Cardiac septum (tissue), 1 donor: ENCODE data around the gene SF3A1. TPM values are rescaled to one million over a fixed set of nuclear protein-coding genes. Genes with fewer than 3 reads are reported as not detected.
"Not testable (repeated sequence)": the region's sequence is repeated elsewhere in the genome, so short reads cannot be mapped to it uniquely, and the experiment has no call there.

Source experiments
- DNase-seq: peaks from one replicate; pipeline ENCODE4 v3.0.0-alpha.2; 2020; ENCODE audit warnings: low spot score
- intact Hi-C: fragments of 100-400 bp; cut with DNase I; formaldehyde crosslinking; loops from one replicate; pipeline ENCODE4 v1.14.0; 2022
- long read RNA-seq: library from polyadenylated mRNA; unstranded; transcript quantifications from one replicate; pipeline ENCODE4 v2.0.0, GENCODE V29; 2021
- total RNA-seq: library from RNA; stranded (reverse); fragmentation: NEBNext Ultra II Directional; extraction: Animal tissue kit (Norgen Biotek cat#: 25700); gene quantifications from one replicate; pipeline ENCODE4 v1.2.1, GENCODE V29; 2021
- donor health status: DM: no; HTN: no; CAD: no.

SF3A1 gene, protein sequence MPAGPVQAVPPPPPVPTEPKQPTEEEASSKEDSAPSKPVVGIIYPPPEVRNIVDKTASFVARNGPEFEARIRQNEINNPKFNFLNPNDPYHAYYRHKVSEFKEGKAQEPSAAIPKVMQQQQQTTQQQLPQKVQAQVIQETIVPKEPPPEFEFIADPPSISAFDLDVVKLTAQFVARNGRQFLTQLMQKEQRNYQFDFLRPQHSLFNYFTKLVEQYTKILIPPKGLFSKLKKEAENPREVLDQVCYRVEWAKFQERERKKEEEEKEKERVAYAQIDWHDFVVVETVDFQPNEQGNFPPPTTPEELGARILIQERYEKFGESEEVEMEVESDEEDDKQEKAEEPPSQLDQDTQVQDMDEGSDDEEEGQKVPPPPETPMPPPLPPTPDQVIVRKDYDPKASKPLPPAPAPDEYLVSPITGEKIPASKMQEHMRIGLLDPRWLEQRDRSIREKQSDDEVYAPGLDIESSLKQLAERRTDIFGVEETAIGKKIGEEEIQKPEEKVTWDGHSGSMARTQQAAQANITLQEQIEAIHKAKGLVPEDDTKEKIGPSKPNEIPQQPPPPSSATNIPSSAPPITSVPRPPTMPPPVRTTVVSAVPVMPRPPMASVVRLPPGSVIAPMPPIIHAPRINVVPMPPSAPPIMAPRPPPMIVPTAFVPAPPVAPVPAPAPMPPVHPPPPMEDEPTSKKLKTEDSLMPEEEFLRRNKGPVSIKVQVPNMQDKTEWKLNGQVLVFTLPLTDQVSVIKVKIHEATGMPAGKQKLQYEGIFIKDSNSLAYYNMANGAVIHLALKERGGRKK
- total RNA-seq: 106 TPM
- long read RNA-seq, full-length matches to known transcripts: 11 of 32 reads
- long read RNA-seq, partial matches to known transcripts: 20 of 32 reads
- long read RNA-seq, other reads (novel, unspliced or antisense): 1 of 32 reads

DNA sequence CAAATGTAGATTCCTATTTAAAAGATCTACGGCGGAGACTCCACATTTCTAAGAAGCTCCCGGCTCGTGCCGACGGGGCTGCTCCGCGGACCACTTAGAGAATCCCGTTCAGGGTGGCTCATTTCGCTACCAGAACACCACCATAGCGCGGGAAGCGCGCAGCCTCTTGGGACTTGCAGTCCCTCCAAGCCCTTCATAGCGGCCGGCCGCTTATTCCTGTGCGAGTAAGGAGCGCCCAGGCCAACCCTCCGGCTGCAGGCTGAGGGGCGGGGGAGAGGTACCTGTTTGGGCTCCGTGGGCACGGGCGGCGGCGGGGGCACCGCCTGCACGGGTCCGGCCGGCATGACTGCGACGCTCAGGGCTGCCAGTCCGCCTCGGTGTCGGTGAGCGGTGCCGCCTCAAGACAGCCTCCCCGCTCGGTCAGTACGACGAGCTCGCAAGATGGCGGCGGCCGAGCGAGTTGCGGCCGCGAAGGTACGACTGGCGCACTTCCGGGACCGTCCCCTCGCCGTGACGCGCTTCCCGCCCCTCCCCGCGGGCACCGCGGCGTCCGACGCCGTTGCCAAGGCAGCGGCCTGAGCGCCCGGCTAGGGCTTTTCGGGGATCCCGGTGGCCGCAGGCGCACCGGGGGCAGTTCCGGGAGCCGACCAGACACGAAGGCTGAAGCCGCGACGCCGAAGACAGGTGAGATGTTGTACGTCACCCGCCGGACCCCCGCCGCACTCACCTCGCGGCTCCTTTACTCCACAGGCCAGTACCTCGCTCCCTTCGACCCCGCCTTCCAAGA lies at the start of gene SF3A1, which contains the start of gene CCDC157:
SF3A1 (minus strand) TSS at position 446 of the 787 bp plus-strand sequence; CDS start at position 344, 102 bp downstream.
CCDC157 (plus strand) TSS at position 559 of the 787 bp plus-strand sequence. CDS start 8,994 bp downstream, outside the sequence.
- intact Hi-C loops: loop anchor here (1.0 kb wide), 2 partner anchors 31 to 67 kb away; partner anchors contain the start of genes CASTOR1 and RNF215
- DNase-seq: peak; percentile 95

DNA sequence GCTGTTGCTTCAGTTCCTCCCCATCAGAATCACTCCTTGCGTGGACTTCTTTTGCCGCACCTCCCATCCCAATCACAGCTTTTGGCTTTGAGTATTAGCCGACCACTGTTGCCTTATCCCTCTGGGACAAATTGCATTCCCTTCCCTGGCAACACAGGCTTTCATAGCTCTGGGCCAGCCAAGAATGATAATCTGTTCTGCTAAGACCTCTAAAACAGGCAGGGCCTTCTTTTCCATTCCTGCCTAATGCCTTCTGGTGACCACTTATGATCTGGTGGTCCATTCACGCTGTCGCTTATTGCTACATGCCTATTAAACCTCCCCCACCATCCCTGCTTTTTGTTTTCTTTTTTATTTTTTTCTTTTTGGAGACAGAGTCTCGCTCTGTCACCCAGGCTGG lies 49.7 kb upstream of the SF3A1 start:
- intact Hi-C loops: no loop called here
- DNase-seq: no peak

DNA sequence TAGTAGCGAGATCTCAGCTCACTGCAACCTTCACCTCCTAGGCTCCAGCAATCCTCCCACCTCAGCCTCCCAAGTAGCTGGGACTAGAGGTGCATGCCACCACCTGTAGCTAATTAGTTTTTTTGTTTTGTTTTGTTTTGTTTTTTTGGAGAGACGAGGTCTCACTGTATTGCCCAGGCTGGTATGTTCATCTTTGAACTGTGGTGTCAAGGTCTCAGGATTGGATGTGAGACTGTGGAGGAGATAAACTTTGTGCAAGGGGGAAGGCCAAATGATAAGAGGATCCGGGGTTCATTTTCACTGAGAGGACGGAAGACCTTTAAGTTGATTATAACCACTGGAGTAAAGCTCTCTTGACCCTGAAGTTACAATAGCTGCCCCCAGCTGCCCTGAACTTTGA lies 49.0 kb upstream of the SF3A1 start:
- DNase-seq: no peak
- intact Hi-C loops: no loop called here

DNA sequence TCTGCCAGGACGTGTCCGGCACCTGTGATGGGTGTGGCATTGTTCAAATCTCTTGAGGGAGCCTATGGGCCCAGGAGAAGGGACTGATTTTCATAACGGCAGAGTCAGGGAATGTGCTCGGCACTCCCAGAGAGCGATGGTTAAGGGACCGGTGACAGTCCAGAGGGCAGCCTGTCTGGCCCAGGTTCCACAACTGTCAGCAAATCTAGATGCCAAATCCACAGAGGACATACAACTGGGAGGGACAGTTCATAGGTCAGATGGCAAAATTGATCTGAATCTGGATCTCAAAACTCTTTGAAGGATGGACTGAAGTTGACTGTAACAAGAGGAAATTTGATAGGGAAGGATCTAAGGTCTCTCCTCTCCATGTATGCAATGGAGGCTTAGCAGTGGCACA lies 47.6 kb upstream of the SF3A1 start:
- intact Hi-C loops: no loop called here
- DNase-seq: no peak

DNA sequence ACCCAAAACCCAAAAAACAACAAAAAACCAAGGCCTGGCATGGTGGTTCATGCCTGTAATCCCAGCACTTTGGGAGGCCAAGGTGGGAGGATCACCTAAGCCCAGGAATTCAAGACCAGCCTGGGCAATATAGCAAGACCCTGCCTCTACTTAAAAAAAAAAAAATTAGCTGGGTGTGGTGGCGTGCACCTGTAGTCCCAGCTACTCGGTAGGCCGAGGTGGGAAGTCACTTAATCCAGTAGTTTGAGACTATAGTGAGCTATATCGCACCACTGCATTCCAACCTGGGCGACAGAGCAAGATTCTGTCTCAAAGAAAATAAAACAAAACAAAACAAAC lies 46.0 kb upstream of the SF3A1 start:
- DNase-seq, intact Hi-C loops: not testable (repeated sequence)

DNA sequence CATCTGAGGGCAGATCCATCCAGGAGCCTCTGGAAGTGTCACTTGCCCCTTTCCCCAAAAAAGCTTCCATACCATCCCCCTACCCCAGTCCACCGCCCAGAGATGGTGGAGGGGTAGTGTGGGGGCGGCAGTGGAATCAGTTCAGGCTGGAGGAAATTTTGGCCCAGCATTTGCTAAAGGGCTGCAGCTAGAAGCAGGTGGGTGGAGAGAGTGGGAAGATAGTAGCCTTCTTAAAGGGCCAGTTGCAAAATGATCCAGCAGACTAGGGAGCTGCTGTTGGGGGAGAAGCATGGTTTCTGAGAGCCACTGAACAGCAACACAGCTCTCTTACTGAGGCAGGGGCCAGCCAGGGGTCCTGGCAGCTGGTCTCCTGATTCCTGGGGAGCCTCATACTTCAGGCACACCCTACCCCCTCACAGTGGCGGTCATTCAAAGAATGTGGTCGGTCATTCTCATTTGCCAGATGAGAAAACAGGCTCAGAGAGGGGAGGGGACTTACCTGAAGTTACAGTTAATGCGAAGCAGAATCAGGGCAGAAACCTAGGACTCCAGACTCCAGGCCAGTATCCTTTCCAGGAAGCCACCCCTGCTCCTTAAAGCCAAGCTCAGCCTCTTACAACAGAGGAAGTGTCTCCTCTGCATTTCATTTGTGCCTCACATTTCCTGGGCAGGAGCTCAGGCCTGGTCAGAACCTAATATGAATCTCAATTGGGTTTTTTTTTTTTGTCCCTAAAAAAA lies 45.5 kb upstream of the SF3A1 start:
- intact Hi-C loops: no loop called here
- no peak for DNase-seq

DNA sequence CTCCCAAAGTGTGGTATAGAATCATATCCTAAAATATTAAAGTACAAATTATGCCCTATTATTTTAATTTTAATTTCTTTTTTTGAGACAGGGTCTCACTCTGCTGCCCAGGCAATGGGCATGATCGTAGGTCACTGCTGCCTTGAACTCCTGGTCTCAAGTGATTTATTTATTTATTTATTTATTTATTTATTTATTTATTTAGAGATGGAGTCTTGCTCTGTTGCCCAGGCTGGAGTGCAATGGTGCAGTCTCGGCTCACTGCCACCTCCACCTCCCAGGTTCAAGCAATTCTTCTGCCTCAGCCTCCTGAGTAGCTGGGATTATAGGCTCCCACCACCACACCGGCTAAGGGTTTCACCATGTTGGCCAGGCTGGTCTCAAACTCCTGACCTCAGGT lies 44.3 kb upstream of the SF3A1 start:
- intact Hi-C loops, DNase-seq: not testable (repeated sequence)

DNA sequence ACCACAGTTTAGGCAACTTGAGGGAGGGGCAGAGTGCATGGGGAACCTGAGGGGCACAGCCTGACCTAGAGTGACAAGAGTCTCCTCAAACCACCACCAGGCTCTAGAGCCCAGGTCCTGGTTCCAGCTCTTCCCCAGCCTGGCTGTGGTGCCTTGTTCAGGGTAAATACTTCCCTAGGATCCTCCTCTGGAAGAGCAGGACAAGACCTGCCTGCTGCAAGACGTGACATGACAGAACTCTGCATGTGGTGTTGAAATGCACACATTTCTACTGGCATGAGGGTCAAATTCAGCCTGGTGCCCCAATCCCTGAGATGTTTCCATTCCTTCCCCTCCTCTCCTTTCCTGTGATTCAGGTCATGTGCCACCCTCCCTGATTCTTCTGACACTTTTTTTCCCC lies 43.5 kb upstream of the SF3A1 start:
- DNase-seq: no peak
- intact Hi-C loops: no loop called here

DNA sequence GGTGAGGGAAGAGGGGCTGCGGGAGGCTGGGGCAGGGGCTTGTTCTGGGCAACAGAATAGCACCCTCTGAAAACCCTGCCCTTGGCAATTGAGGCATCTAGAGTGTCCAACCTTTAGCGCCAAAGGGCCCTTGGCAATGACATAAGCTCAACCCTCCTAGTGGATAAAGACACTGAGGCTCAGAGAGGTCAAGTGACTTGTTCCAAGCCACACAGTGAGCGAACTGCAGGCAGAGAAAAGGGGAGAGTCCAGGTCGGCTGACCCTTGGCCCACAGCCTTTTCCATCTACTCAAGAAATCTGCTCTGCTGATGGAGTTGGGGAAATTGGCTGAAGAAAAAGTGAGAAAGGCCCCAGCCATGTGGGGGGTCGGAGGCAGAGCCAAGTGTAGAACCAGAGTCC lies 43.0 kb upstream of the SF3A1 start:
- no peak for DNase-seq
- intact Hi-C loops: no loop called here

DNA sequence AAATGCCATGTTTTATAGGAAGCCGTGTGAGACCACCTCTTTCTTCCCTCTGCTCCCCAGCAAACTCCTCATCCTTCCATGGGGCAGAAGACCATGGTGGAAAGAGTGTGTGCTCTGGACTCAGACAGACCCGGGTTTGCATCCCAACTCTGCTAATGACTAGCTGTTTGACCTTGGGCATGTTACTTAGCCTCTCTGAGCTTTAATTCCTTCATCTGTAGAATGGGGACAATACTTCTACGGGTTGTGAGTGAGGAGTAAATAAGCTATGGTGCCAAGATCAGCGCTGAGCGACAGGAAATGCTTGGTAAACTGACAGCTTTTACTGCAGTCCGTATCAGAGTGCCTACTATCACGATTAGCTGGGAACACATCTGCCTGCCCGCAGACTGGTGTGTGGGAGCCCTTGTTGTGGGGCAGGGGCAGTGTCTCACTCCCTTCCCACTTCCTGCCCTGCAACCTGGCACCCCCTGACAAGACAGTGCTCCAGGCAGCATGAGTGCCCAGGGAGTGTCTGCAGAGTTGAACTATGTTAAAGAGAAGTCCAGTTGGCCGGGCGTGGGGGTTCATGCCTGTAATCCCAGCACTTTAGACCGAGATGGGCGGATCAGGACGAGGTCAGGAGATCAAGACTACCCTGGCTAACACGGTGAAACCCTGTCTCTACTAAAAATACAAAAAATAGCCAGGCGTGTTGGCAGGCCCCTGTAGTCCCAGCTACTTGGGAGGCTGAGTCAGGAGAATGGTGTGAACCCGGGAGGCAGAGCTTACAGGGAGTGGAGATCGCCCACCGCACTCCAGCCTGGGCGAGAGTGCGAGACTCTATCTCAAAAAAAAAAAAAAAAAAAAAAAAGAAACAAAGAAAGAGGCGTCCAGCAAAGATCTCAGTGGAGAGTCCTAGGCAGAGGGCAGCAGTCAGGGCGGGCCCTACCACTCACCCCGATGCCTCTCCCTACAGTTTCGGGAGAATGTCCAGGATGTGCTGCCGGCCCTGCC lies 42.3 kb upstream of the SF3A1 start:
- intact Hi-C loops: no loop called here
- no peak for DNase-seq

DNA sequence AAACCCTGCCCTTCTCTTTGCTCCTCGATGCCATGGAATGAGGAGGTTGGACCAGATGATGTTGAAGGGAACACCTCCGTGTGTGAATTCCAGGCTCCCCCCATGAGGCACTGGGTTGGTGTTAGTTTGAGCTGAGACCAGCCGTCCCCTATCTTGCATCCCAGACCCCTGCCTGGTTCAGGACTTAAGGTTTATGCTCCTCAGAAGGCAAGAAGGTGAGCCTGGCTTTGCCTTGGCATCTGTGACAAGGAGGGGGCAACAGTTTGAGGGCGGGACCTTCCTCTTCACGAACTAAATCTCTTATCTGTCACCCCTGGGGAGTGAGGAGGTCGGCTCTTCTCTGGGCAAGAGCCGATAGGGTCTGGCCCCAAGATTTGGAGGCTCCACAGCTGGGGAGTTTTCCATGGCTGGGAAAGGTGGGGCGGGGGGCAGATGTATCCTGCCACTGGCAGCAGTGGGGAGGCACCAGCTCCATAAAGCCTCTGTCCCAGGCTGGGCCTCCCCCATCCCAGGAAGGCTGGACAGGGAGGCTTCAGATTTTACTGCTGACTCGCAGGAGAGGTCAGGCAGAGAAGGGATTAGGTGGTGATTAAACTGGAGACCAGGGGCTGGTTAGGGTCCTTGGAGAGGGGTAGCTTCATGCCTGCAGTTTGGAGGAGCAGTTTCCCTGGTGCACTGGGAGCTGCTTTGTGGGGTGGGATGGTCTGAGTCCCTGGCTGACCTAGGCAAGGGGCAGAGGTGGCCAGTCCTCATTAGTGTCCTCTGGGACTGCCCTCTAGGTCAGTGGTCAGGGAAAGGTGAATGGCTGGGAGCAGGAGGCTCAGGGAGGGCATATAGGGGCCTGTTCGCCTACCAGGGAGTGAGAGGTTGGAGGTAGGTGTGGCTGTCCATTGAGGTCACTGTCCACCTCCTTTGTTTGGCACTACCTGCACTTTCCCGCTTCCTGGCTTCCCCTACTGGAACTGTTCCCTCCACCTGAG lies 41.3 kb upstream of the SF3A1 start:
- no peak for DNase-seq
- intact Hi-C loops: no loop called here

DNA sequence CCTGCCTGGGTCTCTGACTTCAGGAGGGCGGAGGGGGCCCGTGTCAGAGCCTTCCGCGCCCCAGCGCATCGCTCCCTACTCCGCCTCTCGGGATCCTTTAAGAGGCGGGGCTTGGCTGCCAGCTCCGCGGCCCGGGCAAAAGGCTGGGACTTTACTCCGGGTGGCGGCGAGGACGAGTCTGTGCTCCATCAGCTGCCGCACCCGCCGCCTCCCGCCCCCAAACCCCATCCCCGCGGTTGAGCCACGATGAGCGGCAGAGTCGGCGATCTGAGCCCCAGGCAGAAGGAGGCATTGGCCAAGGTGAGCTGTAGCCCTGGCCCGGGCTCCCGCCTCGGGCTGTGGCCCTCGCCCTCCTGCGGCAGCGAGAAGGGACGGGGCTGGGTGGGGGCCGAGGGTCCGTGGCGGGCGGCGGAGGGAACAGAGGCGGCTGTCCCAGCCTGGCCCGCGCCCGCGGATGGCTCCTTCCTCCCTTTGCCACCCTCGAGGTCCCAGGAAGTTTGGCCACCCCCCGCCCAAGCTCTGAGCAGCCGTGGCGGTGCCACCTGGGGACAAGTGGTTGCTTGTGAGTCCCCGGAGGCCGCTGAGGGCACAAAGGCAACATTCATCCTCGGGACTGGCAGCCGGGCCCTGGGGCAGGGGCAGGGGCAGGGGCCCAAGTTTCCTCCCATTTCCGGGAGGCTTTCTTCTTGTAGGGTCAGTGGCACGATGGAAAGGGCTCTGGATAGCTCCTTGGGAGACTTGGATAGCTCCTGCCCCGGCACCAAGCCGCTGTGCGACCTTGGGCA lies 40.4 kb upstream of the SF3A1 start, which contains the start of gene SEC14L2:
SEC14L2 (plus strand) TSS at position 148 of the 785 bp plus-strand sequence; CDS start at position 247, 99 bp downstream.
- intact Hi-C loops: no loop called here
- peak; percentile 79 for DNase-seq

DNA sequence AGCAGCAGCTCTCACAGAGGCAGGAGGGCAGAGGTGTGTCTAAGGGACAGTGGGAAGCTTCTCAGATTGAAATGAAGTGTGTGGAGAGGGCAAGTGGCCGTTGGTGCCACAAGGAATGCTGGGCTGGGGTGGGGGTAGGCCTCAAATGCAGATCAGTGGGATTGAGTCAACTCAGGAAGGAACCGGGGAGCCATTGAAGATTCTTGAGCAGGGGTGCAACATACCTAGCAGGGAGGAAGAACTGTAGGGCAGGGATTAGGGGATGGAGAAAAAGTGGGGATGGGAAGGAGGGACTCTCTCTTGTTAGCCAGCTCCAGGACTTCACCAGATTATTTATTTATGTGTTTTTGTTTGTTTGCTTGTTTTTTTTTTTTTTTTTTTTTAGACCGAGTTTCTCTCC lies 37.2 kb upstream of the SF3A1 start:
- DNase-seq: no peak
- intact Hi-C loops: loop anchor here (5.0 kb wide), 1 partner anchor 88 kb away; no protein-coding TSS in a partner anchor

DNA sequence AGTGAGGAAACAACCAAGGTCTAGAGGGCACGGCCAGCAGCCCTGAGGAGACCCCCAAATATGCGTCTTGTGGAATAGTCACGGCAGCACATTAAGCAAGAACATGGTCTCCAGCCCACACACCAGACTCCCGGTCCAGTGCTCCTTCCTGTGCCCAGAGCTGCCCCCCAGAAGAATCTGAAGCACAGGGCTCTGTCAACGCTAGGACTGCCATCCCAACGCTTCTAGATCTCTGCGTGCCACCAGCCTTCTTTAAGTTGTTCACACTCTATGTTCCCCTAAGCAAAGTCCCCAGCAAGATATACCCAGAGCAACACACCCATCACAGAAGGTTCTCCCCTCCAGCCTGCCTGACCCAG lies 36.6 kb upstream of the SF3A1 start:
- no peak for DNase-seq
- intact Hi-C loops: loop anchor here (5.0 kb wide), 1 partner anchor 89 kb away; no protein-coding TSS in a partner anchor

DNA sequence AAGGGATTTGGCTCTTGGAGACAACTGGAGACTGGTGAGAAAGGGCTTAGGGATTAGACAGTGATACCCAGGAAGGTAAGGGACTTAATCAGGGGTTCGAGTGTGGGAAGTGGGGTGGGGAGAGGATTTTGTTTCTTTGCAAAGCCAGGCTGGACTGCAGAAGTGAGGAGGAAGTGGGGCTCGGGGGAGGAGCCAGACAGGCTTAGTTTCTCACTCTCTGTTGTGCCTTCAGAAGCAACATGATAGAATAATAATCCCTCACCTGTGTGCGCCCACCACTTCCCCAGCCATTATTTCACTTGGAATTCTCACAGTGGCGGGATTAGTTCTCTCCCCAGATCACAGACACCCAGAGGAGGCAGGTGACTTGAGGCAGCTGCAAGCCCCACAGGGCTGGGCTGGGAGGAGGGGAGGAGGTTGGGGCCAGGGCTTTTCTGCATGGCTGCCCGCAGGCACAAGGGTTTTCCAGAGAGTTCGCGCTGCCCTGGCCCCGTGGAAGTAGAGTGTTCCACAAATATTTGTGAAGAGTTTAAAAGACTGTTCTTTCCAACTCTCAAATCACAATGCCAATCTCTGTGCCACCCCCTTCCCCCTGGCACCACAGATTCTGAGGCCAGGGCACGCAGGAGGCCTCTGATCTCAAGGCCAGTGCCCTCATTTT lies 36.1 kb upstream of the SF3A1 start:
- DNase-seq: no peak
- intact Hi-C loops: loop anchor here (5.0 kb wide), 1 partner anchor 90 kb away; no protein-coding TSS in a partner anchor
